GM15510 (cell line): ENCODE results near the gene CD320.

ENCODE experiments used
- POLR2A ChIP-seq: IDR thresholded peaks from 3 replicates; pipeline ENCODE4 v1.6.1; 2011; ENCODE audit warnings: borderline replicate concordance; ENCODE audit not compliant: insufficient read length; ENCODE audit errors: extremely low read depth

CD320 gene

GRCh38 chr19:8335343-8336071 lies 27.3 kb upstream of the CD320 start:
- TF ChIP-seq POLR2A: no peak

DNA sequence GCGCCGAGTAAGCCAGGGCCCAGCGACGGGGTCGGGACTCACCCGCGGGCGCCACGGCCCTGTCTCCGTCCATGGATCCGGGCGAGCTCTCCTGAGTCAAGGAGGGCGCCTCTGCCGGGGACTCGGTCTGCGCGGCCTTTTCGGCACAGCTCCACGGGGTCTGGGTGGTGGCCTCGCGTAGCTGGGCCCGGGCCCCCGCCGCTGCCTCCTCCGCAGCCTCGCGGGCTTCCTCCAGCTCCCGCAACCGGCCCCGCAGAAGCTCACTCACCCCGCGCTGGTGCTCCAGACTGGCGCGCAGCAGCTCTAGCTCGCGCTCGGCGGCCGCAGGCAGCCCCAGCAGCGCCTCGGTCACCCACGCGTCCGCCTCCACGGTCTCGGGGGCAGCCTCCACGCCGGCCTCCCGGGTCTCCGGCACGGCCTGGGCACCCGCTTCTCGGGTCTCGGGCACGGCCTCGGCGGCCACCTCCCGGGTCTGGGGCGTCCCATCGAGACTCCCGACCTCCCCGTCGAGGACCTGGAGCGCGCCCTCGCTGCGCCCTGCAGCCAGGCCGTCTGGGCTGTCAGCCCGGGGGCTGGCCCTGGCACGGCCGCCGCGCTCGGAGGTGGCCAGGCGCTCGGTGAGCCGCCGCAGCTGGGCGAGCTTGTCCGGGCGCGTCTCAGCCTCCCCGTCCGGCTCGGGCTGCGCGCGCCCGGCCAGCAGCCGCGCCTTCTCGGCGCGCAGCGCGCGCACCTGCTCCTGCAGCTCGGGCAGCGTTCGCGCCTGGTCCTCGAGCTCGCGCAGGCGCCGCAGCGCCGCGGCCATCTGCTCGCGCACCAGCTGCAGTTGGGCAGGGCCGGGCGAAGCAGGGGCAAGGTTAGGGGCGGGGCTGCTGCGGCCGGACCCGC lies 26.5 kb upstream of the CD320 start:
- no peak for TF ChIP-seq POLR2A

- no peak for TF ChIP-seq POLR2A
Measured at GRCh38 chr19:8333767-8334457, 25.8 kb upstream of the CD320 start.

GRCh38 chr19:8332976-8333766 lies 25.0 kb upstream of the CD320 start:
- TF ChIP-seq POLR2A: no peak

- no peak for TF ChIP-seq POLR2A
Measured at GRCh38 chr19:8331263-8331845, 23.2 kb upstream of the CD320 start.

- no peak for TF ChIP-seq POLR2A
Measured at GRCh38 chr19:8329996-8330395, 21.8 kb upstream of the CD320 start.

DNA sequence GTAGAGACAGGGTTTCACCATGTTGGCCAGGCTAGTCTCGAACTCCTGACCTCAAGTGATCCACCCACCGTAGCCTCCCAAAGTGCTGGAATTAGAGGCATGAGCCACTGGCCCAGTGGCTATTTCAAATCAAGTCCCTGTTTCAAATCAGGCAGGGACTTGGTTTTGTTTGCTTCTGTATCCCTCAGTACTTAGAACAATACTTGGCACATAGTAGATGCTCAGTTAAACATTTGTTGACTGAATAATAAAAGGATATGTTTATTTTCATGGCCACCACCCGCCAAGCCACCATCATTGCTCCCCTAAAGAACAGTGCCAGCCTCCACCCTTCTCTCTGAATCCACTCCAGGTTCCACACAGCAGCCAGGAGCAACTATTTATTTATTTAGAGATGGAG lies 17.3 kb upstream of the CD320 start:
- no peak for TF ChIP-seq POLR2A

GRCh38 chr19:8324186-8325050 lies 16.3 kb upstream of the CD320 start:
- peak; percentile 29 for TF ChIP-seq POLR2A

DNA sequence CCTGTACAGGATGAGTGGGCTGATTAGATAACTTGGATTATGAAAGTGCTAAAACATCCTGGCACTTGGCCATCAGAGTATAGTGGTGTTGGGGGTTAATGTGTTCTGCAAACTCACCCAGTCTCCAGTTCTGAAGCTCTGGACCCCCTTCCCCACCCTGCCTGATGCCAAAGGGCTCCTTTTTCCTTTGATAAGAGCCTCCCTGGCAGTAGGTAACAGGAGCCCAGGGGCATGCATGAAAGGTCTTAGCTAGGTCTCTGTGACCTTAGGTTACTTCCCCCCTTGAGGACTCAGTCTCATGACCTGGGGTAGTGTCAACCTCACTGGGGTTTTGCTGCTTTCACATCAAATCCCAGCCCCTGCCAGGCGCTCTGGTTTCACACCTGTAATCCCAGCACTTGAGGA lies 15.6 kb upstream of the CD320 start:
- no peak for TF ChIP-seq POLR2A

DNA sequence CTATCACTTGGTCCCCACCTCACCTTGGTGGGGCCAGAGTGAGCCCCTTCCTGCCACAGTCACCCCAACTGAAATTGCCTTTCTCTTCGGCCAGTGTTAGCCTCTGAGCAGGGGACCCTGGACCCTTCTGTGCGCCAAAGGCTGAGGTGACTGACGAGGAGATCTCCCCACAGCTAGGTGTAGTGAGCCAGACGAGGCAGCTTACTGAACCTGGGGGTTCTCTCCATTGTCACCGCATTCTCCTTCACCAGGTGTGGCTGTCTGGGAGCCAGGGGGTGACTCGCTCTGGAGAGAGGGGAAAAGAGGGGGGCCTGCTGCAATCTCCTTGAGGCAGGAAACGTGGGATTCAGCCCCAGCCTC lies 14.5 kb upstream of the CD320 start:
- no peak for TF ChIP-seq POLR2A

DNA sequence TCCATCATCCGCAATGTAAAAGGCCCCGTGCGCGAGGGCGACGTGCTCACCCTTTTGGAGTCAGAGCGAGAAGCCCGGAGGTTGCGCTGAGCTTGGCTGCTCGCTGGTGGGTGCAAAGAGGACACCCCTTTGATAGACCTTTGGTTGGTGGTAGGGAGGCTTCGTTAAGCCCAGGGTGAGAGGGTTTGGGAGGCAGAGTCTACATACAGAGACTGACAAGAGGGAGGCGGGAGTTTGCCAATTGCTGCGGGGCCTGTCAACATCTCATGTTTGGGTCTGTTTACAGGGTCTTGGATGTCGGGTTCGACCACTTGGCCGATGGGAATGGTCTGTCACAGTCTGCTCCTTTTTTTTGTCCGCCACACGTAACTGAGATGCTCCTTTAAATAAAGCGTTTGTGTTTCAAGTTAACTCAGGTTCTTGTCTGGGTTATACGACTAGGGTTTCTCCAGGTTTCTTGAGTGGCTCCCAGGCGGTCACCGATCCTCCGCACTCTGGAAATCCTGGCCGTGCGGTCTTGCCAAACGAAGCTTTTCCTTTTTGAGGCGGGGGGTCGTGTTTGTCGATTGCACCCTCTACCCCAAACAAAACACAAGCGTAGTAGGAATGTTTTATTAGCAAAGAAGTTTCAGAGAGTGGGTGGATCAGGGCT lies 14.0 kb upstream of the CD320 start:
- TF ChIP-seq POLR2A: no peak

GRCh38 chr19:8321067-8321985 lies 13.2 kb upstream of the CD320 start, which contains the start of the genes NDUFA7 and RPS28:
TSS of gene NDUFA7 (minus strand) at chr19:8321375. CDS start at chr19:8321358, 17 bp downstream.
TSS of gene RPS28 (plus strand) at chr19:8321496. CDS start at chr19:8321531, 35 bp downstream.
- peak; percentile 92 for TF ChIP-seq POLR2A
